Epidermal melanocyte (primary cell): Measurements from ENCODE around the gene ISG20L2.

Experiments used
- DNase-seq: peaks from one replicate; pipeline ENCODE4 v3.0.0; 2011; ENCODE audit warnings: low spot score; ENCODE audit not compliant: insufficient read length

ISG20L2 gene

DNA sequence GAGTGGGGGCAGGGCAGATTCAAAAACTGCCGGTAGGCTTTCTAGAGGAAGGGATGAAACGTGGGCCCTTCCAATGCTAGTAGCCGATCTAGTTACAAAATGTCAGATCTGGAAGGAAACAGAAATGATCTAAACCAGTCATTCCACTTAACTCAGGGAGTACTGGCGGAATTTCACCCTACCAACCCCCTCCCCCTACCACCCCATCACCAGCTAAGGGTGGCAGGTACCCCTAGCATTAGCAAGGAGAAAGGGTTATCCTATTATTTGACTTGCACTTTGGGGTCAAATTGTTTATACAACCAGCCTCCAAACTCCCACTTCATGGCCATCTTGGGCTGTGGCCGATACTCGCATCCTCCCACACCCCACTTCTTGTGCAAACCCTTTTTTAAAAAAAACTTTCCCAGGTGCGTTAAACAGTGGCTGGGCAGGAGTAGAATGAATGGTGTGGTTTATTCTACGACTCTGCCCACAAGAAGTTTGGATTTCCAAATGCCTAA is 13.0 kb upstream of the ISG20L2 start:
- DNase-seq = no peak

DNA sequence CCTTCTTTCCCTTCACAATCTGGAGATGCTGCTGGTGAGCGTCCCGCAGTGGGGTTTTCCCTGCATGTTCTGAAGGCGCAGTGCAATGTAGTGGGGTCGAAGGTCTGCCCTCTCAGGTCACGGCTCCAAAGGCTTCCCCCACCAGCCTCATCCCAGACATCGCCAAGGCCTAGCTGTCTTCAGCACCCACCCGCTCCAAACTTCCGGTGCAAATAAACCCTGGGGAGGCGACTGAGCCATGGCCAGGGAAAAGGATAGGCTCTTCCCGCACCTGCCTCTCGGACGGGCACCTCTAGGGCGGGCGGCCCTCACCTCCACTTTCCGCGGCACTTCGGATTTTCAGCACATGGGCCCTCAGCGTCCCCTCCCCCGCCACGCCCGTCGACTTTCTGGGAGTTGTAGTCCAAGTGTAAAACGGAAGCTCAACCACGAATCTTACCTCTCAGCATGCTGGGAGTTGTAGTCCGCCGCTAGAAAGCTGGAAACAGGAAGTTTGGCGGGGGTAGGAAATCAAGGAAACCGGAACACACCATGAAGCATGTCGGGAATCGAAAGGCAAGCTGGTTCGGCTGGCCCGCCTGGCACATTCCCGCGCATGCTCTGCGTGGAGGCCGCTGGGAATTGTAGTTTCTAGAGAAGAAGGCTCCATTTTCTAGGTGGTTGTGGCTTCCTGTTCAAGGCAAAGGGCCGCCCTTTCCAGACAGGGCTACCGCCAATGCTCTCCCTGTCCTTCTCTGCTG is 12.3 kb upstream of the ISG20L2 start, which contains the start of gene MRPL24:
MRPL24 (minus strand) TSS at position 348 of the 740 bp plus-strand sequence. CDS start 2,384 bp downstream, outside the sequence.
- peak; percentile 98 for DNase-seq

DNA sequence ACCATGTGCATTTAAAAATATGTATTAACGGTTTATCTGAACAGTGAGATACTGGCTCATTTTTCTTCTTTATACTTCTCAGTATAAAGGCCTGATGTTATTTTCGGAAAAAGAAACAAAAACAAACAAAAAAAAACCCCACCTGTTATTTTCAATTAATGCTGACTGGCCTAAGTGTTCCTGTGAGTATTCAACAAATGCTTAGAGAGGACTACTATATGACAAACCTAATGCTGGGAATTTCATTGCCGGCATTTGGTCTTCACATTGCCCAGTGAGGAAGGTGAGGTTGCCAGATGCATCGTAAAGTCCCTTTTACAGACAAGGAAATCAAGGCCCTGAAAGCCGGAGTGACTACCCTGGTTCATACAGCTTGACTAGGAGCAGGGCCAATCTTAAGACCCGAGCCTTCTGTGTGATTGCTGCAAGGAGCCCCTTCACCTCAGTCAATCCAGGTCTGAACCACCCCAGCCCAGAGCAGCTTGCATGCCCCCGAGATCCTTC is 11.7 kb upstream of the ISG20L2 start:
- no peak for DNase-seq

DNA sequence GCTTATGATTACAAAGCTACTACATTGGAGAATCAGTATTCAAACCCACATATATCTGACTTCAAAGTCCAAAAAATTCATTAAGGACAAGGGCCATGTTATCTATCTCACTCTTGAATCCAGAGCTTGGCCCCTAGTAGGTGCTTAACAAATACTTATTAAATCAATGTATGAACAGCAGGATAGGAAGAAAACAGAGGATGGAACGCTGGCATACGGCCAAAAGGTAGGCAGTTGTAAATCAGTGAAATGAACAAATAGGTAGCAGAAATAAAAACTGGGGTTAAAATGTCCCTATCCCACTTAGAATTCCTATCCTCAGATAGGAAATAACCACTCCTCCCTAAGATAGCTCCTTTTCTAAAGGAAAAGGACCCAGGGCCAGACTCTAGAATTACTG is 10.3 kb upstream of the ISG20L2 start:
- no peak for DNase-seq

DNA sequence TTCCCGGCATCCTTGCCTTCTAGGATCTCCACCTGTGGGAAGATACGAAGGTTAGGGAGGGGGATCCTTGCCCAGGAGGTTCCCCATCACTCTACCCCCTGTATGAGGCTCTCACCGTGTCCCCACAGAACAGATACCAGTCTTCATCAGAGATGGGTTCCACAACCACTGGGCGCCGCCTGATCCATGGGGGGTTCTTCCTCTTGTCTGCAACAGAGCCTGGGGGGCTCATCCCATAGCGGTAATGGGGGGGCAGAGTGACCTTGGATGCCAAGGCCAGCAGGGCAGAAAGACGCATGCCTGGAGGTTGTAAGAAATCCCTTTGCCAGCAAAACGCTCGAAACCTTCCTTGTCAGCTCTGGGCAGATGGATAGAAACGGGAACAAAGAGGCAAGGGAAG is 9.8 kb upstream of the ISG20L2 start:
- DNase-seq = no peak

DNA sequence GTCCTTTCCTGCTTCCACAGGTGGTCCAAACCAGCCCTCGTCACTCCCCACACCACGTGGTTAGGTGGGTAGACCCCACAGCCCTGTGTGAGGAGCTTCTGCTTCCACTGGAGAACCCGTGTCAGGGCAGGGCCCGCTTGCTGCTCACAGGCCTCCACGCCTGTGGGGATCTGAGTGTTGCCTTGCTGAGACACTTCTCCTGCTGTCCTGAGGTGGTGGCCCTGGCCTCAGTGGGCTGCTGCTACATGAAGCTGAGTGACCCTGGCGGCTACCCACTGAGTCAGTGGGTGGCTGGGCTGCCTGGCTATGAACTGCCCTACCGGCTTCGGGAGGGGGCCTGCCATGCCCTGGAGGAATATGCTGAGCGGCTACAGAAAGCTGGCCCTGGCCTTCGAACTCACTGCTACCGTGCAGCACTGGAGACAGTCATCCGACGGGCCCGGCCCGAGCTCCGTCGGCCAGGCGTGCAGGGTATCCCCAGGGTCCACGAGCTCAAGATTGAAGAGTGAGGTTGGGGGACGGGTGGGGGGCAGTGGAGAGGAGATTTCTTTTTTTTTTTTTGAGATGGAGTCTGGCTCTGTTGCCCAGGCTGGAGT is 5.5 kb upstream of the ISG20L2 start:
- no peak for DNase-seq

DNA sequence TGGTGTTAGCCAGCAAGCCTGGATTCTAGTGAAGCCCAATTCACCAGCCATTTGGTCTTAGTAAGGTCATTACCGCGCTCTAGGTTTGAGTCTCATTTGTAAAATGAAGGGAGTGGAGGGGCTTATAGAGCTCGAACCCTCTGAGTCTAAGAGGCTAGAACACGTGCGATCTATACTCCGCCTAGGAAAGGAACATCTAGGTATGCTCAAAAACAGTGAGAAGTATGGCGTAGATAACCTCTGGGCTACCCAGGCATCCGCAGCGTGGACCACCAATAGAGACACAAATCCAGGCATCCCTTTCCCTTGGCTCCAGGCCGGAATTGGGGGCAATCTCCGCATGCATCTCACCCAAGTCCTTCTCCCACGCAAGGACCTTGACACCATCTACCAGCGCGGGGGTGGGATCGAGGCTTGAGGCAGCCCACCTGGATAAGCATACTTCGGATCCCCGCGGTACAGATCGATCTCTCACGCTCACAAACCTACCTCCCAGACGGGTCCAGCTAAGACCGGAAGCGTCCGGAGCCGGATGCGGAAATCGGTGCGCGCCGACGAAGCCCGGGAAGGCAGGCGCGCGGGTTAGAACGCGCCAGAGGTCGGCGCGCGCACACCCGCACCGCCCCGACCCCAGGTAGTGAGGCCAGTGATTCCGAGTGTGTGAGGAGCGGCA is 504 bp downstream of the ISG20L2 start, which contains the start of gene METTL25B:
METTL25B (plus strand) TSS at position 544 of the 673 bp plus-strand sequence. CDS start 636 bp downstream, outside the sequence.
- DNase-seq = peak; percentile 85

DNA sequence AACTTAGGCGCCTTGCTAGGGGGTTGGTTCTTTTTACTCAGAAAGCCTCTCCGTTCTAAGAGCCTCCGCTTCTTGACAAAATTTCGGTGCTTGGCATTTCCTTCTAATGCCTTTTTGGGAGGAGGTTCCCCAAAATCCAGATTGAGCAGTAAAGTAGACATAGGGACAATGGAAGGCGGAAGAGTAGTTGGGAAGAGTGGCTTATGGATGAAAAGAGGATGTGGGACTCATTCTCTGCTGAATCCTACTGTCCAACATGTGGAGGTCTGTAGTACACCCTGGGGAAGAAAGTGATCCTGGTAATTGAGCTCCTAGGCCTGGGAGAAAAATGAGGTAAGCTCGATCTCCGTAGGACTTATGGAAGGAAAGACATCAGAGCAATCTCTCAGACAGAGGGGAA is 1.1 kb downstream of the ISG20L2 start:
- no peak for DNase-seq

DNA sequence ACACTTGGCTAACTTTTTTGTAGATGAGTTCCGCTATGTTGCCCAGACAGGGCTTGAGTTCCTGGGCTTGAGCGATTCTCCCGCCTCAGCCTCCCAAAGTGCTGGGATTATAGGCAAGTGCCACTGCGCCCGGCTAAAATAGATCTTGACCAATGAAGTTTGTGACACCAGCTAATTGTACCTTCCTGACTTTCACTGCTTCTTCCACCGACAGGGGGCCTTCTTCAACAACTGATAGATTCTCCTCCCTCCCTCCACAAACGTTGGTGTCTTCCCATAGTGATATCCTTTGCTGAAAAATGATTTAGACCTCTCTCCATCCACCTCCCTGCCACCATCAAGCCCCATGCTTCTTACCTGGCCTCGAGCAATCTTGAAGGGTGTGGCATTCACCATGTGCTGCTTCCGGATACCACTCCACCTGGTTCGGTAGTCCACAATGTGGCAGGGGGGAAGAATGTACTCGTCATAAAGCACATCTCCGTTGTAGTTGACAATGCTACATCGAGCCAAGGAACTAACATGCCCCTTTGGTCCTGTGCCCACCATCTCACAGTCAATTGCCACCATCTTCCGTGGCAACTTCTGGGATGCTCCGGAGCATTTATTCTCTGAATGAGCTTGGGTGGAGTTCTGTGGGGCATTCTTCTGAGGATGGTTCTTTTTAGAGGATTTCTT is 1.9 kb downstream of the ISG20L2 start:
- peak; percentile 43 for DNase-seq

DNA sequence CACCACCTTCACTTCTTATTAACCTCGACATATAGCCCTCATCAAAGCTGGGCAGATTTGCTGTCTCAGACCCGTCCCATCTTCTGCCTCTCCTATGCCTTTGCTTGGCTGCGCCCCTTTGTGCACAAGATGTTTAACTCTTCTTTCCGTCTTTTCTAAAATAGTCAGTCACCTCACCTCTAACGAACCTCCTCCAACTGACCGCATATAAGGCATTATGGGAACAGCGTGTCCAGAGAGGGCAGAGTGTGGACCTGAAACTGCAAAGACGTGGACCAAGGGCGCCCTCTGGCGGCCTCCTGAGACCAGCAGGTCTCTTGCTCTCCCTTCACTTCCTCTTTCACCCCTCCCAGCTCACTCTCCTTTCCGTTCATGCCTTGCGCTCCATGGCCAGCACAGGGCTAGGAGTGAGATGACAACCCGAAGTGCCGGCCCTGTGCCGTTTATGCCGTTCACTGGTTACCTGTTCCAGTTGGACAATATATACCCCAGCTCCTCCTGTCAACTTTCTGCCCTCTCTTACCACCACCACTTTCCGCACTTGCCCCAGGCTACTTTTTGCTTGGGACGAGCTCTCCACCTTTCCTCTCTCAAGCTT is 2.8 kb downstream of the ISG20L2 start:
- peak; percentile 88 for DNase-seq

DNA sequence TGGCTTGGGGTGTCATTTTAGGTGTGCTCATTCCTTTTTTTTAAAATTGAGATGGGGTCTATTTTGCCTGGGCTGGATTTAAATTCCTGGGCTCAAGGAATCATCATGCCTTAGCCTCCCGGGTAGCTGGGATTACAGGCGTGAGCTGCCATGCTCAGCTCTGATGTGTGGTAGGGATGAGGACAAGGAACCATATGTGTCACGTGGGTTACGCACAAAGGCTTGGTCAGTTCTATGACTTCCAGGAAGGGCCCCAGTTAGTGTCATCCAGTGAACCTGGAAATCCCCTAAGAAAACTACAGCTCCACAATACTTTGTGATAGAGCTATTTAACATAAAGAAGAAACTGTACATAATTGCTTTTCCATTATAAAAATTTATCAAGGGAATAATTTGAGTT is 7.0 kb downstream of the ISG20L2 start:
- no peak for DNase-seq

DNA sequence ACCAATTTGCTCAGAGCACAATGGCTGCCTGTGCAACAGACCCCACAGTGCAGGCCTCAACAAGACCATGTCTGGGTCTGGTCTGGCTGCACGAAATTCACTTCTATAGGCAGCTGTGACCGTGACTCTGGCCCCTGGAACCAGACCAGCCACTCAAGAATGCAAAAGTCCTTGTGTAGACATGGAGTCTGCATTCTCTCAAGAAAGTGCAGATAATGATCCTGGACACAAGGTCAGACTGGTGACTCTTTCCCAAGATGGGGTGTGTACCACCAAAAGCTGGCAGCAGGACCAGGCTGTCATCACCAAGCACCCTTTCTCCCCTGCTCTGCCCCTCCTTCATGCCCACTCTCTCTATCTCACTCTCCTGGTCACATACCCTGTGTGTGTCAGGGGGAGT is 7.4 kb downstream of the ISG20L2 start:
- DNase-seq = peak; percentile 8

DNA sequence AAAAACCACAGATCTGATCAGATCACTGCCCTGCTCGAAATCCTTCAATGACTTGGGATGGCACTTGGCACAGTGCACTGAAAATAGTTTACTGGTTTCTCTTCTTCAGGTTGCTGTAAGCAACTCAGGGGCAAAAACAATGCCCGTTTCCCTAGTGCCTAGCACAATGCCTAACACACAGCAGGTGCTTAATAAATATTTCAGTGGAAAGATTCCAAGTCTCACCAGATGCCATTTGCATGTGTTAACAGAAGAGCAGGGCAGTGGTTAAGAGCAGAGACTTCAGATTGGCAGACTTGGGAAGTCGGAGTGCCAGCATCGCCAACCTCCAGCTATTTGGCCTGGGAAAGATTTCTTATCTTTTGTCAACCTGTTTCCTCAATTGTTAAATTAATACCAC is 11.2 kb downstream of the ISG20L2 start:
- no peak for DNase-seq

DNA sequence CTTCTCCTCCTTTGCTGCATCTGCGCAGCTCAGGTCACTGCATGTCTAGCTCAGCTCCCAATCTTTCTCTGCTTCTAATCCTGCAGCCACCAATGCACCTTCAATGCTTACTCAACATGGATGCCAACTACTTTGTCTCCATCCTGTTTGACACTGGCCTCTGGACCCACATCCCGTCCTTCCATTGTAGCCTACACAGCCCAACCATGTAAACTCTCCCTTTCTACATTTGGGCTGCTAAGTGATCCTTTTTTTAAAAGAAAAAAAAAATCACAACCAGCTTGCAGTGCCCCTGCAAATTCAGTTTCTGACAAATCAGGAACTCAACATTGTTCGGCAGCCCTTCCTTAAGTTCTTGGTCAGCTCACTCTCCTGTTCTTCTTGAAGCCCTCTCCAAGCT is 13.7 kb downstream of the ISG20L2 start:
- no peak for DNase-seq

DNA sequence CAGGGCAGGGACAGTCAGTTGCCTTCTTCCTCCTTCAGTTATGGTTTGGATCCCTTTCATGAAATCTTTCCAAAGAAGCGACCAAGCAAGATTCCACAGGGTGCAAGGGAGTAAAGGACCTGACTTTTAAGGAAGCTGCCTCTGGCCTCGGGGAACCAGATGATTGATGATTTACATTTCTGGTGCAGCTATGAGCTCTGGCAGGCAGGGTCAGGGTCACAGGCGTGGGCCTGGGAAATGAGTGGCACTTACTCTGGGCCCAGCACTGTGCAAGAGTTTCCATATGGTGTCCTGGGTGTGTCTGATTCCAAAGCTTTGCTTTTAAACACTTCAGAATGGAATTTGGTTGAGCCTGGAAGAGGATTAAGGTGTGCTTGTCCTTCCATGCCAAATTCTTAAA is 15.9 kb downstream of the ISG20L2 start:
- no peak for DNase-seq

DNA sequence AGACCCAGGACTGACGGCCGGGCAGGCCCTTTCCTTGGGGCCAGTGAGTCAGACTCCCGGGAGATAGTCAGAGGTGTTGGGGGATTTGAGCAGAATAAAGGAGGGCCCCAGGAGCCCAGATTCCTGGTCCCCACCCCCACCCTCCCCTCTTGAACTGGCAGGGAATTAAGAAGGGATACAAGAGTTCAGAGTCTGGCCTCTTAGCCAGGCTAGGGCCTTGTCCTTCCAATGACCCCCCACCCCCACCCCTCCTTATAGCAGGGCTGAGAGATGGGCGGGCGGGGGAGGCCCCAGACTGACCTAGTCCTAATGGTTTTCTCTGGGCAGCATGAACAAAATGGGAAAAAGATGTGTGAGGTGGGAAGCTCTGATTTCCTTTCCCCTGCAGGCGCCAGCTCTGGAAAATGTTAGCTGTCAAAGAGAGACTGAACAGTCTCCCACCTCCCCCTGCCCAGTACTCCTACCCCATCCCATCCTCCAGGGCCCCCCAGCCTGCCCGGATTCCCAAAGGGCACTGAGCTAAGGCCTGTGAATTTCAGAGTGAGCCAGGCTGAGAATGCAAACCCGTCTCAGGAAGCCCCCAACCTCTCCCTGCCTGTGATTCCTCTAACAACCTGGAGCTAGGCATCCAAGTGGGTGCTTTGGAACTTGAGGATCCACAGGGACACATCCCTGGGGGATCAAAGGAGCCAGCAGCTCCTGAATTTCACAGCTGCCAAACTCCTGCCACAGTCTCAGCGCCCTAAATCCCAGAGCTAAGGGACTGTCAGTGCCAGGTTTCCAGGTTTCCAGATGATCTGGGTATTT is 17.4 kb downstream of the ISG20L2 start:
- DNase-seq = no peak

DNA sequence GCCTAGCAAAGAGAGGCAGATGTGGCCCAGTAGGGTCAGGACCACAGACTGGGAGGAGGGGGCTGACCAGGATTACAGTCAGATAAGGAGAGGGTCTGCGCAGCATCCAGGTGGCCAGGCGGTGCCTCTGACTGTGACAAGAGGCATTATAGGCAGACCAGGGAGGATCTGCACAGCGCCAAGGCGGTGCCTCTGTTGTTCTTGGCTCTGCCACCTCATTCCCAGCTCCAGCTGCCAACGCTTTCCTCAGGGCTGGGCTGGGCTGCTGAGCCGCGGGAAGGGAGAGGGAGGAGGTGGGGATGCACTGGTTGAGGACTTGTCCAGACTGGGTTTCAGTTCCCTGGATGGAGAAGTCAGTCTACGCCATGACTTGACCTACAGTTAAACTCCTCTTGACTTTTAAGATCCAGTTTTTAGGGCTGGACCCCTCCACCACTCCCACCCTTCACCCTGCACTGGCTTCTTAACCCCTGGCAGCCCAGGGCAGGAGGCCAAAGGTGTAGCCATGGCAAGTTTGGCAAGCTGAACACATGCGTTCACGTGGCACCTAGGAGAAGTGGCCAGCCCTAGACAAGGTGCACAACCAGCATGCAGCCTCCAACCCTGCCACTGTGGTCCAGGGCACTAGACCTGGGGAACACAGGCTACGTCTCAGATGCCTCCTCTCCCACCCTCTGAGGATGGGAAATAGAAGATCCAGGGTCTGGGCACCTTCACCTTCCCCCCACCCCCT is 18.6 kb downstream of the ISG20L2 start:
- peak; percentile 64 for DNase-seq

DNA sequence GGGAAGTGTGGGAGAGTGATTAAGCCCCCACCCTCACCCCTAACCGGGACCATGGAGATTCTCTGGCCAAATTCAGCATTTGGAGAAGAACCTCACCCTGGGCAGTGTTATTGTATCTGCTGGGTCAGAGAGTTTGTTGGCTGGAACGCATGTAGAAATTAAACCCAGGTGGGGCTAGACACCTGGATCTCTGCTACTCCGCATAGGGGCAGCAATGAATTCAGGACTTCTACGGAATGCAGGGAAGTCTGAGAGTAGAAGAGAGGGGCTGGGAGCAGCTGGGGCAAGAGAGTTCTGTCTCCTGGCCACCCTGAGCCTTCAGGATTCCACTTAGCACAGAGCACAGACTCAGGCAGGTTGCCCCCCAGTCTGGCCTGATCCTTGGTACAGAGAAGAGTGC is 19.5 kb downstream of the ISG20L2 start:
- no peak for DNase-seq

DNA sequence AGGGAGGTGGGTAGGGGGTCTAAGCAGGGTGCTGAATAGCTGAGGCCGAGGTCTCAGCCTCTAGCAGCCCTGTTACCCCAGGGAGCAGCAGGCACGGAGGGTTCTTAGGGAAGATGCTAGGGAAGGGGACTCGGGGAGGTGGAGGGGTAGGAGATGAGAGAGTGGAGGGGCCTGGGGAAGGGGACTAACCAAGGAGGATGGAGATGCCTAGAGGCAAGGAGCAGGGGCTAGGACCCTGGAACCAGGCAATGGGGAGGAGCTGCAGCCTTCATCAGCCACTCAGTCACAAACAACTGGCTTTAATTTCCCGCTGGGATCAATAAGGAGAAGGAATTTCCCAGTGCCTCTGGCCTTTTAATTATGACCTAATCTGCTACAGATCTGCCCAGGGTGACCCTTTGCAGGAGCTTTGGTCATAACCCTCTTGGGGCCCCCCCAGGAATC is 20.3 kb downstream of the ISG20L2 start:
- DNase-seq = no peak
